GM18498 (cell line): Measurements from ENCODE around the gene SUPT7L.
A peak's percentile ranks its signal among the peaks of the same experiment; 100 is the strongest.

Source experiments
- ATAC-seq: cut with Tn5 transposase; IDR thresholded peaks from one replicate; pipeline ENCODE4 v1.9.1; 2021; ENCODE audit warnings: mild to moderate bottlenecking, moderate library complexity; ENCODE audit not compliant: unreplicated experiment

Gene SUPT7L, protein sequence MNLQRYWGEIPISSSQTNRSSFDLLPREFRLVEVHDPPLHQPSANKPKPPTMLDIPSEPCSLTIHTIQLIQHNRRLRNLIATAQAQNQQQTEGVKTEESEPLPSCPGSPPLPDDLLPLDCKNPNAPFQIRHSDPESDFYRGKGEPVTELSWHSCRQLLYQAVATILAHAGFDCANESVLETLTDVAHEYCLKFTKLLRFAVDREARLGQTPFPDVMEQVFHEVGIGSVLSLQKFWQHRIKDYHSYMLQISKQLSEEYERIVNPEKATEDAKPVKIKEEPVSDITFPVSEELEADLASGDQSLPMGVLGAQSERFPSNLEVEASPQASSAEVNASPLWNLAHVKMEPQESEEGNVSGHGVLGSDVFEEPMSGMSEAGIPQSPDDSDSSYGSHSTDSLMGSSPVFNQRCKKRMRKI

GRCh38 chr2:27663285-27664153, at the start of gene SUPT7L, which contains the start of gene SLC4A1AP:
TSS of gene SUPT7L (minus strand) at chr2:27663614. CDS start at chr2:27662192, 1,422 bp downstream.
TSS of gene SLC4A1AP (plus strand) at chr2:27663889. CDS start at chr2:27663915, 26 bp downstream.
- ATAC-seq: peak; percentile 75

DNA sequence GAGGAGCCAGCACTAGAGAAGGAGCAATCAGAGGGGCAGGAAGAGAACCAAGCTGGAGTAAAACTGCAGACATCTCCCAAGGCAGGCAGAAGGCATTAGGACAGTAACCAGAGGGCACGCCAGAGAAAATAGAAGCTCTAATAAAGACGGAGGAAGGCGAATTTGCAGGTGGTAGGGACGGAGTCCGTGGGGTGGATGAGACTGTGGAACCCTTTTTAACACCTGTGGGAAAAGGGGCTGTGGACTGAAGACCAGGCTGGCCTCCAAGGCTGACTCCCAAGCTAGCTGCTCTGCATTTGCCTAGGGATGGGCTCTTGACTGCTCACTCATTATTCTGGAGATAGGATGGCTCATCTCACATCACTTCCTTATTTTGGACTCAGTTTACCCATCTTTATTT, 49.8 kb upstream of the SUPT7L start:
- ATAC-seq: no peak

- no peak for ATAC-seq
Measured at GRCh38 chr2:27712522-27712921, 49.1 kb upstream of the SUPT7L start.

DNA sequence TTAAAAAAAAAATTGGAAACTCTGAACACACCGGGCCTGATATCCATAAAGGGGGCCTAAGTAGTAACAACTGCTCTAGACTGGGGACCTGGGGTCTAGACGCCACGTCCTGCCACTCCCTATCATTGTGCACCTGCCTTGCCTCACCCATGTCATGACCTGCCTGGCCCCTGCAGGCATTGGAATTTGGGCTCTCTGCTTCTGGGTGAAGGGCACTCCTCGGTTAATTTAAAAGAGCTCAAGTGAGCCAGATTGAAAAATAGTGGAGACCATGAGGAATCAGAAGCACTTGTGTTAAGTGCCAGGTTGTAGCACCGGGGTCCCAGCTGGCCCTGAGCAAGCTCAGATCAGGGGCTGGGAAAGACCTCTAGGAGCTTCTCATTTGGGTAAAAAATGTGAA, 48.4 kb upstream of the SUPT7L start:
- ATAC-seq: no peak

DNA sequence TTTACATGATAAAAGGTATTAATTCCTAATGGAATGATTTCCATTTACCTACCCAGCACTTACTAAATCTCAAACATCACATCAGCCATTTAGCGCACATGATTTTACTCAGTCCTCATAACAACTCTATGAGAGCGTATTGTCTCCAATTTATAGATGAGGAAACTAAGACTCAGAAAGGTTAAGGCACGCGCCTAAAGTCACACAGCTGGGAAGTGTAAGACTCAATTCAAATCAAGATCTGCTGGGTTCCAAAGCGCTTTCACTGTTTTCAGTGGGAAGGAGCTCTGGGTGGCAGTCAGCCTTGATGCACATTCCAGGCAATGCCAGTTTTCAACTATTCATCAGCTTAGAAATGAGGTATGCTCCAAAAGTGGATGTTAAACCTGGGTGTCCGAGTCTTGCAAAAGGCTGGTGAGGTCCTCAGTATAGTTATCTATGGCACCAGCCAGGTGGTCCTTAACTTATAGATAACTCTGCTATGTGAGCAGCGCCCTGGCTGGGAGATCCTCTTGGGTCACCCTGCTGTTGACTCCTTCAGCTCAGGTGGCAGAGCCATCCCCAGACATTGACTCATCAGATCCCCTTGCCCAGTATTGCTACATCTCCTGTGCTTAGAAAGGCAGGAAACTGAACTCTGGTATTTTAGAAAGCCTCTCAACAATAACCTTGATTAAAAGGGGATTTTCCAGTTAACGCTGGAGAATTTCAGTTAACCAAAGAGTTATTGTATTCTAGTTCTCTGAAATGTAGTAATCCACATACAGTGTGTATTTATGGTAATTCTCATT, 47.4 kb upstream of the SUPT7L start:
- ATAC-seq: no peak

GRCh38 chr2:27709960-27710575, 46.7 kb upstream of the SUPT7L start:
- ATAC-seq: no peak

GRCh38 chr2:27709326-27709725, 45.9 kb upstream of the SUPT7L start:
- ATAC-seq: no peak

DNA sequence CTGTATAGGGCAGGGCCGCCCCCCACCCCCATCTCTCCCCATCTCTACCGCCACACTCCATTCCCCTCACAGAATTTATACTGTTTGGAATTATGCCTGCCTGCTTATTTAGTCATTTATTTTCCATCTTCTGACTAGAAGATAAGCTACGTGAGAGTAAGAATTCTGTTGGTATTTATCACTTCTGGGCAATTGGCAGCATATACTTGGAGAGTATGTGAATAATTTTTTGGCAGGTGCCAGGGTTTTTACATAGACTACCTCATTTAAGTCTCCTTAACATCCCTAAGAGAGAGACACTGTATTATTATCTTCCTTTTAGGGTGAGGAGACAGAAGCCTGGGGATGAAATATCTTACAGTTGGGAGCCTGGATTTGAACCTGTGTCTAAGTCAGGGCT, 45.3 kb upstream of the SUPT7L start:
- no peak for ATAC-seq

- no peak for ATAC-seq
Measured at GRCh38 chr2:27708257-27708654, 44.8 kb upstream of the SUPT7L start.

- ATAC-seq: no peak
Measured at GRCh38 chr2:27707462-27708256, 44.2 kb upstream of the SUPT7L start.

DNA sequence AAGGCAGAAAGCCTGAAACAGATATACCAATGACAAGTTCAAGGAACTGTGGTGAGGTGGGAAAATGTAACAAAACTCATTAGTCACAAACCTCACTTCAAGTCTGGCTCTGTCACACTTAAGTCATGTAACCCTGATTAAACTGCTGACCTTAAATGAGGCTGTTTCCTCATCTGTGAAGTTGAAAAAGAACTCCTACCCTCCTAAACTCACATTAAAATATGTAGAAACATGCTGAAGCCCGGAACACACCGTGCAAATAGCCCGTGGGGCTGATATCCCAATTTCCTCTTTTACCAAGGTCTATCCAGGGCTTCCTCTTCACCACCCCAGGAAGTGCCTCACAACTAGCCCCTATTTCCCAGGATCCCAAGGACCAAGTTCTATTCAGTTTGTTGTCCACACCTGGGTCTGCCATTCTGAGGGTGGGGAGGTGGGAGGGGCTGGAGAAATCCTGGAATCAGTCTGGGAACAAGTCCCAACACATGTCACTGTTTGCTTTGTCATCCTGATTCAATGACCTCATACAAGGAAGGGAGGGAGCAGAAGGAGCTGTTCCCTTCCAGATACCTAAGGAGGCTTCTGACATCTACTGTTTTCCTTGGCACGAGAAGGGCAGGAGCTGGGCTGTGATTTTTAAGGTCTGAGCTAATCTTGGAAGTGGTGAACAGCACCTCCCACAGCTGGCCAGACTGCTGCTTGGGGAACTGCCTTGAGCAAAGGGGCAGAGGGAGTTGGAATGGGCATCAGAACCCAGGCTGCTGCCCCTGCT, 42.6 kb upstream of the SUPT7L start:
- no peak for ATAC-seq

GRCh38 chr2:27704342-27704876, 41.0 kb upstream of the SUPT7L start:
- ATAC-seq: no peak

DNA sequence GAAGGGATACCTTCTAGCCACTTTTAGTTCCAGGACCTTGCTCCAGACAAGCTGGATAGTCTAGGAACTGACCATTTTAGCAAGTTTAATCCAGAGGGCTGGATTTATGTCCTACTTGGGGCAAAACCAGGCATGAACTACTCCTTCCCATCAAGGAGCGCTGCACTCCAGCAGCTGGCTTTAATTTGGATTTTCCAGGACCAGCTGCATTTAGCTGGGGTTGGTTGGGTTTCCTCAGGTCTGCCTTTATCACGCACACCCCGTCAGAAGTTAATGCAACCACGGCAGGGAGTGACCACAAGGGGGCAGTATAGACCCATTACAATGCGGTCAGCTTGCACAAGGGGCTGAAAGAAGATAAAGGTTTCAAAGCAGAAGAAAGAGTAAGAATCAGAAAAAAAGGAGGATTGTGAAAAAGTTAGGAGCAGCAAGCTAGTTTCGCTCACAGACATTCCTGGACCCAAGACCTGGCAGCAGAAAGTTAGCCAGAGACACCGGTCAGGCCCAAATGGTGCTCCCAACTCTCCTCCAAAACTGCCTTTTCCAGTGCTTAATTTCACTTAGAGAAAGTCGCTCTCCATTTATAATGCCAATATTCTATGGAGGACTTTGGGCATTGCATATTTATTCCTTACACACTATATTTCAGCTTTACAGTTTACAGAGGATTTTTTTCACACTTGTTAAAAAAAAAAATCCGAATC, 40.4 kb upstream of the SUPT7L start:
- ATAC-seq: no peak

GRCh38 chr2:27702302-27702701, 38.9 kb upstream of the SUPT7L start:
- ATAC-seq: no peak

GRCh38 chr2:27701676-27702075, 38.3 kb upstream of the SUPT7L start:
- no peak for ATAC-seq

DNA sequence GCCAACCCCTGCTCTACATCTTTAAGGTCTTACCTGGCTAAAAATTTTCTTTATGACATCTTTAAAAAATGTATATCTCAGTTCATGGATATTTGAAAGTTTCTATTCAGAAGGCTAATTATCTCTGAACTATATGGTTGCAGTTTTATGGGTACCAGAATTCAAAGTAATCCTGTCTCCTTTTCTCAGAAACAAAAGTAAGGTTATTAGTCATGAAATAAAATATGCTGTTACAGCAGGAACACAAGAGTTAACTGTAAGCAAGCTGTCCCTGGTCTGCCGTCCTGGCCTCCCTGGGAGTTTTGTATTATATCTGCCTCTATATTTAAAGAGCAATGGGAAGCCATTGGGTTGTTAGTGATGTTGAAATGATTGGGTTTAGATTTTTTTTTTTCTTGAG, 34.2 kb upstream of the SUPT7L start:
- ATAC-seq: no peak

GRCh38 chr2:27690052-27690451, 26.6 kb upstream of the SUPT7L start:
- ATAC-seq: no peak

DNA sequence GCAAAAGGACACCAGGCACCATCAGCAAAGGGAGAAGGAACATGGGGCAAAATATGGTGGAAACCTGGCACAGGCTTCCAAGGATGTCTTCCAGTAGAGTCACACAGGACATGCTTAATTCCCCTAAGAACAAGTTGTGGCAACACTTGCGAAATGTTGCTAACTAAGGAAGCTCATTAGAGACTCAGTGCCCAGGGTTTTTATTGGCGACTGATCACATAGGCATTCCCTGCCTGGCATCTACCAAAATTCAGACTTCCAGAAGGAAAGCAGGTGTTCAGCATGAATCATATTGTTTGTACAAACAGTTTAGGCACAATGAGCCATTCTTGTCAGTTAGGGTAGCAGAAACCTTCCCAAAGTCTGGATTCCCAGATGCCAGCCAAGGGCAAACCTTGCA, 26.0 kb upstream of the SUPT7L start:
- no peak for ATAC-seq
